Osteoblast (primary cell): ENCODE measurements around the gene PROKR1. TPM values are rescaled to one million over a fixed set of nuclear protein-coding genes. Genes with fewer than 3 reads are reported as not detected.

Experiments
- DNase-seq: peaks from one replicate; pipeline ENCODE4 v3.0.0; 2011; ENCODE audit warnings: low spot score, mixed read lengths; ENCODE audit not compliant: insufficient read length; ENCODE audit errors: missing footprints
- H2AFZ ChIP-seq: 2 replicates; pipeline ENCODE4 v1.6.0; 2011; ENCODE audit warnings: mild to moderate bottlenecking, low read length
- H3K27ac ChIP-seq: 2 replicates; pipeline ENCODE4 v1.5.1; 2011; ENCODE audit warnings: mild to moderate bottlenecking, low read depth, low read length, moderate library complexity
- H3K27me3 ChIP-seq: 2 replicates; pipeline ENCODE4 v1.6.0; 2012; ENCODE audit warnings: mild to moderate bottlenecking, control low read depth, inconsistent platforms, low read length, moderate library complexity; ENCODE audit not compliant: insufficient read depth
- H3K36me3 ChIP-seq: 2 replicates; pipeline ENCODE4 v1.5.1; 2011; ENCODE audit warnings: mild to moderate bottlenecking, low read length, control low read depth, moderate library complexity; ENCODE audit not compliant: insufficient read depth
- H3K4me1 ChIP-seq: 2 replicates; pipeline ENCODE4 v1.5.1; 2011; ENCODE audit warnings: mild to moderate bottlenecking, low read length, control low read depth, moderate library complexity; ENCODE audit not compliant: insufficient read depth
- H3K4me2 ChIP-seq: 2 replicates; pipeline ENCODE4 v1.6.0; 2011; ENCODE audit warnings: mild to moderate bottlenecking, low read length; ENCODE audit not compliant: insufficient read depth
- H3K4me3 ChIP-seq: fragments of 200-600 bp; sonication (generic); 3 replicates; pipeline ENCODE4 v1.5.1; 2012; ENCODE audit warnings: mild to moderate bottlenecking, low read length, inconsistent platforms; ENCODE audit not compliant: insufficient read depth
- H3K79me2 ChIP-seq: 2 replicates; pipeline ENCODE4 v1.6.0; 2012; ENCODE audit warnings: mild to moderate bottlenecking, low read length, control low read depth, inconsistent platforms; ENCODE audit not compliant: insufficient read depth
- H3K9me3 ChIP-seq: 2 replicates; pipeline ENCODE4 v1.5.1; 2011; ENCODE audit warnings: low read depth, low read length, control low read depth
- H4K20me1 ChIP-seq: 2 replicates; pipeline ENCODE4 v1.6.0; 2012; ENCODE audit warnings: mild to moderate bottlenecking, low read length, control low read depth; ENCODE audit not compliant: insufficient read depth
- CTCF ChIP-seq: IDR thresholded peaks from 2 replicates; pipeline ENCODE4 v1.5.1; 2011; ENCODE audit warnings: mild to moderate bottlenecking, low read depth, low read length, moderate library complexity; ENCODE audit errors: extremely low read depth
- total RNA-seq: library from RNA; depleted of rRNA; stranded (reverse); fragments of >200 nt; gene quantifications from 2 replicates; pipeline ENCODE4 v1.2.3, GENCODE V29; 2012

PROKR1 gene
- total RNA-seq, 1 donor, result not detected

- H3K36me3 ChIP-seq, result no peaks in the 10 kb centered on the region
- no peak for DNase-seq
- H3K4me2 ChIP-seq, result no peak overlapping the region
- TF ChIP-seq CTCF, result no peak
- H3K27ac ChIP-seq, result no peak overlapping the region
- no peaks in the 10 kb centered on the region for H4K20me1 ChIP-seq
- H3K4me3 ChIP-seq, result no peak overlapping the region
- no peaks in the 10 kb centered on the region for H3K9me3 ChIP-seq
- no peak overlapping the region for H2AFZ ChIP-seq
- H3K27me3 ChIP-seq, result no peaks in the 10 kb centered on the region
- no peaks in the 10 kb centered on the region for H3K79me2 ChIP-seq
- no peaks in the 10 kb centered on the region for H3K4me1 ChIP-seq
Observed at GRCh38 chr2:68607837-68608236, 35.5 kb upstream of the PROKR1 start.

DNA sequence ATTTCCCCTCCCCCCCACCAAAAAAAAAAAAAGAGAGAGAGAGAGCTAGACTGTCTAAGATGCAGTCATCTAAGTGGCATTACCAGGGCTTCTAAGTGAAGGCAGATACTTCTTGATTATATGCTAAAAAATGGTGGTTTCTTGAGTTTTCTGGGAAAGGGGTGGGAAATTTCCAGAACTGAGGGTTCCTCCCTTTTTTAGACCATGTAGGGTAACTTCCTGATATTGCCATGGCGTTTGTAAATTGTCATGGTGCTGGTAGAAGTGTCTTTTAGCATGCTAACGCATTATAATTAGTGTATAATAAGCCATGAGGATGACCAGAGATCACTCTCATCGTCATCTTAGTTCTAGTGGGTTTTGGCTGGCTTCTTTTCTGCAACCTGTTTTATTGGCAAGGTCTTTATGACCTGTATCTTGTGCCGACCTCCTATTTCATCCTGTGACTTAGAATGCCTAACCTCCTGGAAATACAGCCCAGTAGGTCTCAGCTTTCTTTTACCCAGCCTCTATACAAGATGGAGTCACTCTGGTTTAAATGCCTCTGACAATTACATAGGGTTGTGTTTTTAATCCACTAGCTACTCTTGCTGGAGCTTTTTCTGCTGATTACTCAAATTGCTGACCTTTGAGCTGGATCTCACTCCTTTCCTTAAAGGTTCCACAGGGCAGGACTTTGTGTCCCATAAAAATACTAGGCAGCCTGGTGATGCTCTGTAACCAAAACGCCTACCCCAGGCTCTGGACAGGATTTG, 30.4 kb upstream of the PROKR1 start:
- Histone ChIP-seq H4K20me1 (no peaks in the 10 kb centered on the region), H3K4me2 (no peak overlapping the region), H2AFZ (no peak overlapping the region), H3K79me2 (no peaks in the 10 kb centered on the region), H3K27me3 (no peaks in the 10 kb centered on the region), H3K4me3 (no peak overlapping the region), H3K27ac (no peak overlapping the region), H3K4me1 (no peaks in the 10 kb centered on the region), H3K9me3 (no peaks in the 10 kb centered on the region), H3K36me3 (no peaks in the 10 kb centered on the region)
- TF ChIP-seq CTCF, result no peak
- no peak for DNase-seq

DNA sequence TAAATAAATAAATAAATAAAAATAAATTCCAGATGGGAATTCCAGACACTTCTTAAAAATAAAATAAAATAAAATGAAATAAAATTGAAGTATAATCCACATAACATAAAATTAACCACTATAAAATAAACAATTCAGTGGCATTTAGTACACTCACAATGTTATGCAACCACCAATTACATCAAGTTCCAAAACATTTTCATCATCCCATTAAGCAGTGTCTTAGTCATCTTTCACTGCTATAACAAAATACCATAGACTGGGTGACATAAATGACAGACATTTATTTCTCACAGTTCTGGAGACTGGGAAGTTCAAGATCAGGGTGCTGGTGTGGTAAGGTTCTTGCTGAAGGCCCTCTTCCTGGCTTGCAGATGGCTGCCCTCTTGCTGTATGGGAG, 22.6 kb upstream of the PROKR1 start:
- Histone ChIP-seq H3K27ac (no peak overlapping the region), H3K4me1 (no peaks in the 10 kb centered on the region), H3K4me2 (no peak overlapping the region), H3K9me3 (no peaks in the 10 kb centered on the region), H3K79me2 (no peaks in the 10 kb centered on the region), H4K20me1 (no peaks in the 10 kb centered on the region), H2AFZ (no peak overlapping the region), H3K4me3 (no peak overlapping the region), H3K27me3 (peaks cover 3% of the 10 kb centered on the region), H3K36me3 (no peaks in the 10 kb centered on the region)
- TF ChIP-seq CTCF, result no peak
- DNase-seq, result no peak

DNA sequence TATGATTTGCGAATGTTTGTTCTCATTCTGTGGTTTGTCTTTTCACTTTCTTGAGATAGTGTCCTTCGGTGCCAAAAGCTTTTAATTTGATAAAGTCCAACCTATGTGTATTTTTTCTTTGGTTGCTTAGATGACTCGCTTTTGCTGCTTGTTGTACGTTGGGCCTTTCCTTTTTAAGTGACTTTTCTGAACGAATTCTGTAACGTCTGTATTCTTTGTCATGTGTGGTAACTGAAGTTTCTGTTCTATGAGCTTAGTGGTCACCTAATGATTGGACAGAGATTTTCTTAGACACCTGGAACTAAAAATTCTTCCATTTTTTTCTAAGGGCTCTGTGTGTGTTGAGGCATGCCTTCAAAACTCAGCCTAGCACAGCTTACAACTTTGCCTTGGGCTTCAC, 19.6 kb upstream of the PROKR1 start:
- DNase-seq, result no peak
- Histone ChIP-seq H3K4me2 (no peak overlapping the region), H3K4me1 (no peaks in the 10 kb centered on the region), H3K79me2 (no peaks in the 10 kb centered on the region), H3K36me3 (no peaks in the 10 kb centered on the region), H4K20me1 (no peaks in the 10 kb centered on the region), H3K27ac (no peak overlapping the region), H3K4me3 (no peak overlapping the region), H2AFZ (no peak overlapping the region), H3K9me3 (no peaks in the 10 kb centered on the region), H3K27me3 (peaks cover 3% of the 10 kb centered on the region)
- no peak for TF ChIP-seq CTCF
